Testis (tissue), 2 donors: Measurements from ENCODE around the gene TCERG1L.

Source experiments
- POLR2A ChIP-seq: fragments of 450-650 bp; IDR thresholded peaks from one replicate; pipeline ENCODE4 v1.6.1; 2017; ENCODE audit warnings: antibody characterized with exemption, mild to moderate bottlenecking, moderate library complexity
- TF ChIP-seq, protein P1 (sequence below), 3 experiments: fragments of 450-650 bp in 2 of 3; fragments of 200-600 bp in 1 of 3; sonication (generic) in 1 of 3; IDR thresholded peaks; one replicate each; pipeline ENCODE4 v1.5.1; 2016 to 2019; ENCODE audit warnings: antibody characterized with exemption in 3 of 3, mild to moderate bottlenecking in 2 of 3, moderate library complexity in 1 of 3

DNA sequence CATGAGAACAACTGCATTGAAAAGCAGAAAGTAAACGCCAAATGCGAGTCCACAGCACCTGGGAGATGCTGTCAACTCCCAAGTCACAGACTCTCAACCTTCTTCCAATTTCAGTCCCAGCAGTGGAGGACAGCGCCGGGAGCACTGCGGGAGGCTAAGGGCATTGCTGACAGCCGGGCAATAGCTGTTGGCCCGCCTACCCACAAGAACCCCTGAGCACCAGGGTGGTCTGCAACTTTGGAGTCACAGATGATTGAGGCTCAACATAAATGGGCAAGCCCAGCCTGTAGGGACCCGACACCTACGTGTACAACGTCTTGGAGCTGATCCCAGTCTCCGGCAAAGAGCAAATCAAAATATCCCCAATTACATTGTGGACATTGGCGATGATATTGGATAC lies 262.9 kb downstream of the TCERG1L start:
- TF ChIP-seq, protein P1, sequence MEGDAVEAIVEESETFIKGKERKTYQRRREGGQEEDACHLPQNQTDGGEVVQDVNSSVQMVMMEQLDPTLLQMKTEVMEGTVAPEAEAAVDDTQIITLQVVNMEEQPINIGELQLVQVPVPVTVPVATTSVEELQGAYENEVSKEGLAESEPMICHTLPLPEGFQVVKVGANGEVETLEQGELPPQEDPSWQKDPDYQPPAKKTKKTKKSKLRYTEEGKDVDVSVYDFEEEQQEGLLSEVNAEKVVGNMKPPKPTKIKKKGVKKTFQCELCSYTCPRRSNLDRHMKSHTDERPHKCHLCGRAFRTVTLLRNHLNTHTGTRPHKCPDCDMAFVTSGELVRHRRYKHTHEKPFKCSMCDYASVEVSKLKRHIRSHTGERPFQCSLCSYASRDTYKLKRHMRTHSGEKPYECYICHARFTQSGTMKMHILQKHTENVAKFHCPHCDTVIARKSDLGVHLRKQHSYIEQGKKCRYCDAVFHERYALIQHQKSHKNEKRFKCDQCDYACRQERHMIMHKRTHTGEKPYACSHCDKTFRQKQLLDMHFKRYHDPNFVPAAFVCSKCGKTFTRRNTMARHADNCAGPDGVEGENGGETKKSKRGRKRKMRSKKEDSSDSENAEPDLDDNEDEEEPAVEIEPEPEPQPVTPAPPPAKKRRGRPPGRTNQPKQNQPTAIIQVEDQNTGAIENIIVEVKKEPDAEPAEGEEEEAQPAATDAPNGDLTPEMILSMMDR (IDR thresholded peaks at IDR 0.05) = no peak
- no peak for TF ChIP-seq POLR2A
